ENCODE measurements around the gene ATP9A. TPM values are rescaled to one million over a fixed set of nuclear protein-coding genes. Genes with fewer than 3 reads are reported as not detected.

Gene ATP9A
- total and polyA plus RNA-seq, 2 donors from 2014 or later = 7.1 to 40.2 TPM

GRCh38 chr20:51705400-51705799 is 62.8 kb downstream of the ATP9A start:
- Histone ChIP-seq H3K9ac (ENCODE audit: low read length in 3 of 3) (no peak overlapping the region), H3K27me3 (ENCODE audit: control insufficient read depth, insufficient read depth, low read length) (no peaks in the 10 kb centered on the region), H3K27ac (ENCODE audit: low read depth in 2 of 2, low read length in 2 of 2) (no peak overlapping the region), H3K4me1 (ENCODE audit: control insufficient read depth in 2 of 3, insufficient read depth in 2 of 3, low read depth in 1 of 3, low read length in 3 of 3) (peaks cover 0 to 5% (median 3%) of the 10 kb centered on the region in 3 donors), H3K36me3 (ENCODE audit: control insufficient read depth in 2 of 3, insufficient read depth in 3 of 3, low read length in 3 of 3) (peaks cover 0 to 2% (median 0%) of the 10 kb centered on the region in 3 donors), H3K4me3 (ENCODE audit: low read length in 3 of 3) (no peak overlapping the region), H3K9me3 (ENCODE audit: control insufficient read depth in 2 of 3, insufficient read depth in 1 of 3, low read length in 3 of 3) (no peaks in the 10 kb centered on the region)
- DNase-seq (no peak), FAIRE-seq (no peak)
- intact Hi-C loops (cut with DNase I) = no loop called here
- no peak for TF ChIP-seq CTCF (IDR thresholded peaks at IDR 0.05; ENCODE audit: borderline replicate concordance, extremely low read depth, insufficient read depth)

- no peak for FAIRE-seq
- peak in 3 of 5 donors; percentile 37 to 88 (median 85) for DNase-seq
- Histone ChIP-seq H3K27me3 (ENCODE audit: control insufficient read depth, insufficient read depth, low read length) (no peaks in the 10 kb centered on the region), H3K36me3 (ENCODE audit: control insufficient read depth in 2 of 3, insufficient read depth in 3 of 3, low read length in 3 of 3) (peaks cover 0 to 2% (median 0%) of the 10 kb centered on the region in 3 donors), H3K9me3 (ENCODE audit: control insufficient read depth in 2 of 3, insufficient read depth in 1 of 3, low read length in 3 of 3) (no peaks in the 10 kb centered on the region), H3K4me3 (ENCODE audit: low read length in 3 of 3) (no peak overlapping the region), H3K4me1 (ENCODE audit: control insufficient read depth in 2 of 3, insufficient read depth in 2 of 3, low read depth in 1 of 3, low read length in 3 of 3) (peaks cover 0 to 5% (median 3%) of the 10 kb centered on the region in 3 donors), H3K27ac (ENCODE audit: low read depth in 2 of 2, low read length in 2 of 2) (peak overlapping the region in 1 of 2 donors; percentile 37), H3K9ac (ENCODE audit: low read length in 3 of 3) (no peak overlapping the region)
- TF ChIP-seq CTCF (IDR thresholded peaks at IDR 0.05; ENCODE audit: borderline replicate concordance, extremely low read depth, insufficient read depth) = no peak
- intact Hi-C loops (cut with DNase I) = no loop called here
Measured at GRCh38 chr20:51703400-51704287, 64.5 kb downstream of the ATP9A start.

- DNase-seq = no peak
- peaks cover 0 to 5% (median 3%) of the 10 kb centered on the region in 3 donors for H3K4me1 ChIP-seq (ENCODE audit: control insufficient read depth in 2 of 3, insufficient read depth in 2 of 3, low read depth in 1 of 3, low read length in 3 of 3)
- no peak overlapping the region for H3K27ac ChIP-seq (ENCODE audit: low read depth in 2 of 2, low read length in 2 of 2)
- TF ChIP-seq CTCF (IDR thresholded peaks at IDR 0.05; ENCODE audit: borderline replicate concordance, extremely low read depth, insufficient read depth) = no peak
- no peaks in the 10 kb centered on the region for H3K27me3 ChIP-seq (ENCODE audit: control insufficient read depth, insufficient read depth, low read length)
- H3K9me3 ChIP-seq (ENCODE audit: control insufficient read depth in 2 of 3, insufficient read depth in 1 of 3, low read length in 3 of 3) = no peaks in the 10 kb centered on the region
- H3K9ac ChIP-seq (ENCODE audit: low read length in 3 of 3) = no peak overlapping the region
- intact Hi-C loops (cut with DNase I) = no loop called here
- H3K36me3 ChIP-seq (ENCODE audit: control insufficient read depth in 2 of 3, insufficient read depth in 3 of 3, low read length in 3 of 3) = peaks cover 0 to 2% (median 0%) of the 10 kb centered on the region in 3 donors
- no peak overlapping the region for H3K4me3 ChIP-seq (ENCODE audit: low read length in 3 of 3)
- no peak for FAIRE-seq
Measured at GRCh38 chr20:51702556-51702955, 65.6 kb downstream of the ATP9A start.

Data from kidney (tissue), 14 donors.